Urinary bladder (tissue), 4 donors: ENCODE measurements around the gene AVPR1B. TPM values are rescaled to one million over a fixed set of nuclear protein-coding genes. Genes with fewer than 3 reads are reported as not detected.
"Not testable (repeated sequence)": the region's sequence is repeated elsewhere in the genome, so short reads cannot be mapped to it uniquely, and the experiment has no call there.

ENCODE experiments used
- DNase-seq: peaks from one replicate; pipeline ENCODE4 v3.0.0-alpha.2; 2015; ENCODE audit errors: extremely low spot score
- H3K27ac ChIP-seq: one replicate; pipeline ENCODE4 v1.5.1; 2013; ENCODE audit warnings: low read depth, mild to moderate bottlenecking, moderate library complexity
- H3K36me3 ChIP-seq: one replicate; pipeline ENCODE4 v1.6.1; 2013; ENCODE audit warnings: mild to moderate bottlenecking, moderate library complexity; ENCODE audit not compliant: insufficient read depth
- H3K4me1 ChIP-seq: one replicate; pipeline ENCODE4 v1.6.1; 2013; ENCODE audit warnings: mild to moderate bottlenecking, moderate library complexity; ENCODE audit not compliant: insufficient read depth
- H3K4me3 ChIP-seq: one replicate; pipeline ENCODE4 v1.5.1; 2013; ENCODE audit warnings: low read depth, low read length
- WGBS: extraction: QIAGEN DNeasy Blood & Tissue Kit; methylation state at CpG from one replicate; pipeline ENCODE4 v1.1.7; 2013; 5-methylcytosine and 5-hydroxymethylcytosine counted together
- polyA plus RNA-seq: library from polyadenylated mRNA; stranded (reverse); fragments of 200-250 nt; gene quantifications from one replicate; pipeline ENCODE4 v1.2.3, GENCODE V29; 2013
- small RNA-seq: library from RNA; depleted of rRNA; stranded (forward); fragments of <200 nt; gene quantifications from one replicate; pipeline ENCODE3, GENCODE V24; 2014
- total RNA-seq: library from RNA; depleted of rRNA; stranded (reverse); fragments of >200 nt; gene quantifications from one replicate; pipeline ENCODE4 v1.2.3, GENCODE V29; 2014
- donor health status: healthy with polysubstance abuse.
- donor health status: healthy.

The AVPR1B gene
- total and polyA plus RNA-seq, 2 donors, result not detected

DNA sequence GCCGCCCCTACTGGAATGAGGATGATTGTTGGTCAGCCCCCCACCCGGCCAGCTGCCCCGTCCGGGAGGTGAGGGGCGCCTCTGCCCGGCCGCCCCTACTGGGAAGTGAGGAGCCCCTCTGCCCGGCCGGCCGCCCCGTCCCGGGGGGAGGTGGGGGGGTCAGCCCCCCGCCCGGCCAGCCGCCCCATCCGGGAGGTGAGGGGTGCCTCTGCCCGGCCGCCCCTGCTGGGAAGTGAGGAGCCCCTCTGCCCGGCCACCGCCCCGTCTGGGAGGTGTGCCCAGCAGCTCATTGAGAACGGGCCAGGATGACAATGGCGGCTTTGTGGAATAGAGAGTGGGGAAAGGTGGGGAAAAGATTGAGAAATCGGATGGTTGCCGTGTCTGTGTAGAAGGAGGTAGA lies 52.7 kb downstream of the AVPR1B start:
- not testable (repeated sequence) for H3K4me3 ChIP-seq, DNase-seq, H3K36me3 ChIP-seq, H3K4me1 ChIP-seq, H3K27ac ChIP-seq
- 94% methylated on average over 20 of the region's 25 CpGs for WGBS

DNA sequence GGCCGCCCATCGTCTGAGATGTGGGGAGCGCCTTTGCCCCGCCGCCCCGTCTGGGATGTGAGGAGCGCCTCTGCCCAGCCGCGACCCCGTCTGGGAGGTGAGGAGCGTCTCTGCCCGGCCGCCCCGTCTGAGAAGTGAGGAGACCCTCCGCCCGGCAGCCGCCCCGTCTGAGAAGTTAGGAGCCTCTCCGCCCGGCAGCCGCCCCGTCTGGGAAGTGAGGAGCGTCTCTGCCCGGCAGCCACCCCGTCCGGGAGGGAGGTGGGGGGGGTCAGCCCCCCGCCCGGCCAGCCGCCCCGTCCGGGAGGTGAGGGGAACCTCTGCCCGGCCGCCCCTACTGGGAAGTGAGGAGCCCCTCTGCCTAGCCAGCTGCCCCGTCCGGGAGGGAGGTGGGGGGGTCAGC lies 53.2 kb downstream of the AVPR1B start:
- H3K4me1 ChIP-seq, H3K4me3 ChIP-seq, DNase-seq, H3K36me3 ChIP-seq, H3K27ac ChIP-seq: not testable (repeated sequence)
- WGBS, result 95% methylated on average over 27 of the region's 35 CpGs

DNA sequence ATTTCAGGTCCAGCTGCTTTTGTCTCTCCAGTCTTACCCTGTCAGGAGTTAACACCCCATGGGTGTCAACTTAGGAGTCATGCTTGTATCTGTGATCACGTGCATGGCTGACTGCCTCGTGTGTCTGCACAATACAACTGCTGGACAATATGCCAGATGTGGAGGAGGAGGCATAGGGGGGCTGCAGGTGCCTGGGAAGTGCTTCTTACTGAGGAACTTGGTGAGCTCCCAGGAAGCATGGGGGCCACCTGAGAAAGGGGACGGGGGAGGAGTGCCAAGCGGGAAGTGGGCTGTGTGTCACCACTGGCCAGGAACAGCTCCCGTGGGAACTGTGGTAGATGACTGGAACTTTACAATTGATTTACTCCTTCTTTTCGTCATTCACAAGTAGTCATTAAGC lies 54.7 kb downstream of the AVPR1B start:
- 68% methylated on average over 6 of the region's 6 CpGs for WGBS
- no peak for DNase-seq
- Histone ChIP-seq H3K36me3 (no peaks in the 10 kb centered on the region), H3K27ac (no peak overlapping the region), H3K4me1 (no peaks in the 10 kb centered on the region), H3K4me3 (no peak overlapping the region)

DNA sequence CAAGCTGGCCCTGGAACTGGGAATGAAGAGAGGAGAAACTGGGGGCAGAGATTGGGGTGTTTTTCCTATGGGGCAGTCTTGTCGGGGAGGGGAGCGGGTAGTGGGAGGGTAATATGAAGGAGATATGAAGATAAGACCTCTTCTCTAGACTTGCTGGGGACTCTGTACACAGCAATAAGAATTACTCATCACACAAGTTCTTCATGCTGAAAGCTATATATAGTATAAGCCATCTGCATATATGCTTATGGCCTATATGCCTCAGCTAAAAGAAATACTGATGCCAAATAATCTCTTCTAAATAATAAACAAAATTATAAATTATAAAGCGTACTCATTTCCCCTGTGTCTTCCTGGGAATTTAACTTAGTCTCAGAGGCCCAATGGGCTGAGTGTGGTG lies 56.3 kb downstream of the AVPR1B start:
- DNase-seq, result no peak
- WGBS, result 90% methylated on average over 3 of the region's 3 CpGs
- H3K4me1 ChIP-seq, result no peaks in the 10 kb centered on the region
- no peak overlapping the region for H3K27ac ChIP-seq
- H3K36me3 ChIP-seq, result no peaks in the 10 kb centered on the region
- H3K4me3 ChIP-seq, result no peak overlapping the region

Small RNA genes within 50 kb of the gene (small RNA-seq; reads per million reads assigned to genes)
- not detected for gene RF00271

Other genes starting within 250 kb of the AVPR1B start
- gene SLC26A9, start 173.9 kb downstream of the AVPR1B start, total RNA-seq, result not detected
- gene SLC26A9, start 173.9 kb downstream of the AVPR1B start, polyA plus RNA-seq, result not detected
- 11.5 TPM for gene RAB7B, start 114.0 kb downstream of the AVPR1B start, total RNA-seq
- gene RAB7B, start 114.0 kb downstream of the AVPR1B start, polyA plus RNA-seq, result 4.6 TPM
- 0.26 TPM for gene CTSE, start 93.5 kb downstream of the AVPR1B start, total RNA-seq
- gene CTSE, start 93.5 kb downstream of the AVPR1B start, polyA plus RNA-seq, result 0.72 TPM
- 12.5 TPM for gene RHEX, start 64.2 kb downstream of the AVPR1B start, total RNA-seq
- gene RHEX, start 64.2 kb downstream of the AVPR1B start, polyA plus RNA-seq, result 8.5 TPM
- 2.0 TPM for gene FAM72A, start 85.5 kb upstream of the AVPR1B start, total RNA-seq
- gene FAM72A, start 85.5 kb upstream of the AVPR1B start, polyA plus RNA-seq, result 1.2 TPM
- 71.5 TPM for gene SRGAP2, start 86.2 kb upstream of the AVPR1B start, total RNA-seq
- gene SRGAP2, start 86.2 kb upstream of the AVPR1B start, polyA plus RNA-seq, result 23.0 TPM